GM18867 (cell line): Measurements from ENCODE around the gene AMIGO3.
A peak's percentile ranks its signal among the peaks of the same experiment; 100 is the strongest.

Experiments used
- ATAC-seq: cut with Tn5 transposase; IDR thresholded peaks from one replicate; pipeline ENCODE4 v1.9.1; 2021; ENCODE audit warnings: mild to moderate bottlenecking, moderate library complexity; ENCODE audit not compliant: unreplicated experiment

AMIGO3 gene

DNA sequence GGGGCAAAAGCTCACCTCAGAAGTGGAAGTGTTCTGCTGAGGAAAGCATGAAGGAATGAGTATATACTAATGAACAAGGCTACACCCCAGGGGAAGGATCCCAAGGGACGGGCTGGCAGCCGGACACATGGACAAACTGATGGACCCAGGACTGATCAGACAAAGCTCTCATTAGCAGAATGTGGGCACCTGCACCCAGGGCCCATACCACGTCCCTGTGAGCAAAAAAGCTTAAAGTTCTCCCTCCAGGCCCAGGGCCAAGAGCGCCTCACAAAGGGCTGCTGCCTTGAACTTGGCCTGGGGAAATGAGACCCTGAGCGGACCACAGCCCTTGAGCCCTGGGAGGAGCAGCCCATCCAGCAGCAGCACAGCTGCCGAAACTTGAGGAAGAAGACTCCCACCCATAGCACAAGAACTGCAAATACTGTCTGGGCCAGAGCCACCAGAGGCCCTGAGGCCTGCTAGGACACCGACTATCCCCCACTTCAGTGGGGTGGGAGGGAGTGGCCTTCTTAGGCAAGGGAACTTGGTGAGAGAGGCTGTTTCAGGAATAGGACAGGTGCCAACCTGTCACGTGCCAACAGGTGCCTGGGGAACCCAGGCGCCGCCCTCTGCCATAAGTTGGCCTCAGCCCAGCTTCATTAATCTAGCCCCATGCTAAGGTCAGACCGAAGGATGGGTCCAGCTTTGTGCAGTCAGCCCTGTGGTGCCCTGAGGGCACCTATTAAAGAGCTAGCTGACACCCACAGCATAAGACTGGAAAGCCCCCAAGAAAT lies 6.6 kb upstream of the AMIGO3 start:
- no peak for ATAC-seq

DNA sequence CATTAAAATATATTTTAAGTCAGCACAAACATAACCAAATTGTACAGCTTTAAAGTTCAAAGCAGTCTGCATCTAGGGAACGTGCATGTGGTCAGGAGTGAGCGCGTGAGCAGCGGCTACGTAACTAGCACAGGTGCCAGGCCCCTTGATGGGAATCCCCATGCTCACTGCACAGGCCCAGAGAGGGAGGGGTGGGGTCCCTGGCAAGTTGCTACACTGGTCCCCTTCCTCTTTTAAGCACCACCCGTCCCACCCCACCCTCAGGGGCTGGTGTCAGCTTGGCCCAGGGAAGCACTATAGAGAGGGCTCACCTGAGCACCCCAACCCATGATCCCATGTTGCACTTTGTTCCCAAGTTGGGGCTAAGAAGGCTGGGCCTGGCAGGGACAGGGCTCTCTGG lies 5.1 kb upstream of the AMIGO3 start:
- no peak for ATAC-seq

DNA sequence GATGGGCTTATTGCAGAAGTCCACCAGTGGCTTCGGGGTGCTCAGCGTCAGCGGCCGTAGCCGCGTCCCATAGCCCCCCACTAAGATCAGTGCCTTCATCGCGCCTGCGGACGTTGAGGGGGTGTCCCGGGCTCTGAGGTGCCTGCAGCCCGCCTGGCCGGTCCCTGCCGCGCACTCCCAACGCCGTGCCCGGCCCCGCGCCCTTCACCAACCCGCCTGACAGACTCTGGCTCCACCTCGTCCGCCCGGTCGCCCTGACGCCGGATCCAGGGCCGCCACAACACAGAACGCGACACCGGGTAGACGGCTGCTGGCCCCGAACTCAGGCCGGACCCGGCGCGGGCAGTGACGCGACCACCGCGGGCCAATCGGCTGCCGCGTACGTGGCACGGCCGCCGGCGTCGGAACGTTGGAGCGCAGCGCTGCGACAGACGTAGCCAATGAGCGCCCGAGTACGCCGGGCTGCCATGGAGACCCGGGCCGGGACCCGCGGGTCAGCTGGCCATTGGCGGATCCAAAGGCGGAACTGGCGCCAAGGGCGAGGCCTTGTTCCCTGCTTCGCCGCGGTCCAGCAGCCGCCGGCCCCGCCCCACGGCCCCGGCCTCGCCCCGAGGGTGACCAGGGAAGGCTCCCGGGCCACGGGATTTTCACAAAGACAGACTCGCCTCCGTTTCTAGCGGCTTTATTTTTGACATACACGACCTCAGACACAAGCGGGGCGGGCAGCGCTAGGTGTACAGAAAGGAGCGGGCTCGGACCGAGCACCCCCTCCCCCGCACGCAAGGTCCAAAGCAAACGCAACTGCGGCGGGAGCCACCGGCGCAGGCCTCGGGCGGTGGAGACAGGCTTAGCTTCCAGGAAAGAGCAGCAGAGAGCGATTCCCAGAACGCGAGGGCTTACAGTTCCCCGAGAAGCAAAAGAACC lies 4.4 kb upstream of the AMIGO3 start, which contains the start of gene GMPPB:
Gene GMPPB (minus strand): TSS at position 324 of the 924 bp plus-strand sequence. CDS start 225 bp downstream, at position 99.
- ATAC-seq: peak; percentile 83

DNA sequence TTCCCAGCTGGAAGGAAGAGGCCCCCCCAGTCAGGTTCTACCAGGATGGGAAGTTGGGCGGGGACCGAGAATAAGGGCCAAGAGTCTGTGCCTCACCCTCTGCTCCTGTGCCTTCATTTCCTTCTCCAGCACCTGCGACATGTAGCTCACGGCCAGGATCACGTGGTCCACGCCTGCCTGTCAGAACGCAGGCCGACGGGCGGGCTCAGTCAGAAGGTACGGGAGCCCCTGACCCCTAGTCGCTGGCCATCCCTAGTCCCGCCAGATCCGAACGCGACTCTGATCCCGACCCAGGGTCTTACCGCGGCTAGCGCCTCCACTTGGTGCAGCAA lies 3.8 kb upstream of the AMIGO3 start:
- ATAC-seq: no peak

DNA sequence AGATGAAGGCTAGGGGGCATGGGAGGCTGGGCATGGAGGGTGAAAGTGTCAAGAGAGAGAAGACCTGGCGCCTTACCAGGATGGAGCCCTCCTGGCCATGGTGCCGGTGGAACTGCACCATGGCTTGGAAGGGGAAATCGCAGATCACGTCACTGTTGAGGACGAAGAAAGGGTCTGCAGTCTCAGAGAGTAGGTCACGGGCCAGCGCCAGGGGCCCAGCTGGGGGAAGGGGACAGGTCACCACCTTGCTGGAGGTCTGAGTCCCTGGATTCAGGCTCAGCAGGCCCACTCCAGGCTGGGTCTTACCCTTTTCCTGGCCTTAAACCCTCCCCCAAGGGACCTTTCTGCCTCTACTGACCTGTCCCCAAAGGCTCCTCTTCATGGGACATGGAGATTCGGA lies 3.4 kb upstream of the AMIGO3 start:
- ATAC-seq: no peak

DNA sequence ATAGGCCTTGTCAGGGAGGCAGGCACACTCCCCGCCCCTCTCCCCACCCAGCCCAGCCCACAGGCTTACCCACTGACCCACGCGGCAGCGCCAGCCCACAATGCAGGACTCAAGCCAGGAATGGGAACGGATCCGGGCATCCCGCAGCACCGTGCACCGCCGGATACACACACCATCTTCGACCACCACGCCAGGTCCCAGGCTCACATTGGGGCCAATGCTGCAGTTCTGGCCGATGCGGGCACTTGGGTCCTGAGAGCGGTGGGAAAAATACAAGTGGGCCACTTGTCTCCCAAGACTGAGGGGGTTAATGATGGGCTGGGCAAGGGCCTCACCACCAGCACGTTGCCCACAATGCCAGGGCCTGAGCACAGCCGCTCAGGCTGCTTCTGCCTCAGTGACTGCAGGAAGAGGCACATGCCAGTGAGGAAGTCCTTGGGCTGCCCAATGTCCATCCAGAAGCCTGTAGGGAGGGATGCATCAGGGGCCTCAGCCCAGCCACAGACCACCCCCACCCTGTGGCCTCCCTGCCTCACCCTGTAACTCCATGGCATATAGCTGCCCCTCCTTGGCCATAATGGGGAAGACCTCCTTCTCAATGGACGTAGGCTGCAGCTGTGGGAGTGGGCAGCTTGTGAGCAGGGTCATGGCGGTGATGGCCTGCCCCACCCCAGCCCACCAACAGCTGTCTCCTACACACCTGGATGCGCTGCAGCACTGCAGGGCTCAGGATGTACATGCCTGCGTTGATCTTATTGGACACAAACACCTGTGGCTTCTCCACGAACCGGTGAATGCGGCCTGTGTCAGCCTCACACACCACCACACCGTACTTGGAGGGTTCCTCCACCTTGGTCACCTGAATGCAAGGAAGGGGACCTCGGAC lies 2.7 kb upstream of the AMIGO3 start:
- ATAC-seq: no peak

DNA sequence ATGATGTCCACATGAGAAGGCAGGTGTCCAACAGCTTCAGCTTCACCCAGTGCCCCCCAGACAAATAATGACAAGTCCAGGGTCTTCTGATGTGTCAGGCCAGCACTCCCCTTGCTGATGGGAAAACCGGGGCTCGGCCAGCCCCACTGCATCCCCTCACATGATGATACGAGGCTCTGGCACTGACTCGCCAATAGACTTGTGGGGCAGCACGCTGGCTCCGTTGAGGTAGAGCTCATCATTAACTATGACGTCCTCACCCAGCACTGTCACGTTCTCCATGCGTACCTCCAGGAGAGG lies 2.1 kb upstream of the AMIGO3 start:
- no peak for ATAC-seq

DNA sequence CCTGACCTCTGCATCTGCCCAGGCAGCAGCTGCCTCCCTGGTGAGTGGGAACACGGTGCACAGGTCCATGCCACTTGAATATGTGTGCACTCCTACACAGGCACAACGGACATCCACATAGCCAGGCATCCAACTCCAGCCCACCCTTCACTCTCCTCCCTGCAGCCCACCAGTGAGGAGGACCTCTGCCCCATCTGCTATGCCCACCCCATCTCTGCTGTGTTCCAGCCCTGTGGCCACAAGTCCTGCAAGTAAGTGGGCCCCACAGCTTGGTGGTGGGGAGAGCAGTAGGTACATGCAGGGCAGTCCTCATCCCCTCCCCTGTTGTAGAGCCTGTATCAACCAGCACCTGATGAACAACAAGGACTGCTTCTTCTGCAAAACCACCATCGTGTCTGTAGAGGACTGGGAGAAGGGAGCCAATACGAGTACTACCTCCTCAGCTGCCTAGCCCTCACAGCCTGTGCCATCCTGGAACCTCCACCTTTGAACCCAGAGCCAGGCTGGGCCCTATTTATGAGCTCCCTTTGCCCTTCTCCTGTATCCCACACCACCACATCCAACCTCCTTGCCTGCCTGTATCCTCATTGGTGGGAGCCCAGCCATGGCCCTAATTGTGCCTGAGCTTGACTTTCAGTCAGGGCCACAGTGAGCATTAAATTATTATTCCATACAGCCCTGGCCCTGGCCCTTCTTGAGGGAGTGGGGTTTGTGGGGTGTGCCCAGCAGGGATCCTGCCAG lies 1.5 kb upstream of the AMIGO3 start:
- ATAC-seq: no peak

DNA sequence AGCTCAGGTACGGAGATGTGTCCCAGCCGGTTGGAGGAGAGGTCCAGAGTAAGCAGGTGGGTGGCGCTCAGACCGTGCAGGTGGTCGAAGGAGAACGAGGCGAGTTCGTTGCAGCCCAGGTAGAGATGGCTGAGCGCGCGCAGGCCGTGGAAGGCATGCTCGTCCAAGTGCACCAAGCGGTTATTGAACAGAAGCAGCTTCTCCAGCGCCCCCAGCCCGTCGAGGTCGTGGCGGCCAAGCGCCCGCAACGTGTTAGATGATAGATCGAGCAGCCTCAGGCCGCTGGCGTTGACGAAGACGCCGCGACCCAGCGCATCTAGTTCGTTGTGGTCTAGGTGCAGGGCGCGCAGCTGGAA lies 648 bp downstream of the AMIGO3 start:
- ATAC-seq: no peak

DNA sequence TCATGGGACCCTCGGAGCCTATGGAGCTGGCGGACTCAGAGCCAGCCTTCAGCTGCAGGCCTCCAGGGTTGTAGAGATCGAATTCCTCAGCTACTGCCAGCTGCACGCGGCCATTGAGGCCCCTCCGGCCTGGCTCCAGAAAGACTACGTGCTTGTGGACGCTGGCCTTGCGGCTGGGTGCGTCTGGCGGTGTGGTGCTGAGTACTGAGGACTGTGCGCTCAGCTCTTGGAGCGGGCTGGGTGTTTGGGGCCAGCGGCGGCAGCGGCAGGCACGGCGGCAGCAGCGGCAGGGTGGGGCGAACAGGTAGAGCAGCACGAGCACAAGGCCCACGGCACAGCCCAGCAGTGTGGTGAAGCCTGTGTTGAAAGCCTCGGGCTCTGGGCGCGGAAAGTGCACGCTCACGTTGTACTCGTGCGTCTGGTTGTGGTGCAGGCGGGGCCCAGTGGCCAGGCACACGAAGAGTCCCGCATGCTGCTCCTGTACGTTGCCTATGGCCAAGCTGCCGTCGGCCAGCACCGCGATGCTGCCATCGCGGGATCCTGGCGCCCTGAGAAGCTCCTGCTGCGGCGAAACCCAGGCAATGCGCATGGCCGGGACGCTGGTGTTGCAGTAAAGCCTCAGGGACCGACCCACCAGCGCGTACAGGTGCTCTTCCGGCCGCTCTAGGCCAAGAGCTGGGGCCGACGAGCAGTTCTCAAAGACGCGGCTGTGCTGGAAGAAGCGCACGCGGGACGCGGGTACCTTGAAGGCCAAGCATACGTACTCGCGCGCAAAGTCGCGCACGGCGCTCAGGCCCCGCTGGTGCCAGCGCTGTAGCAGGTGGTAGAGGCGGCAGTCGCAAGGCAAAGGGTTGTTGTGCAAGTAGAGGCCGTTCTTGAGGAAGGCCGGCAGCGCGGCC lies 1.3 kb downstream of the AMIGO3 start:
- ATAC-seq: no peak

DNA sequence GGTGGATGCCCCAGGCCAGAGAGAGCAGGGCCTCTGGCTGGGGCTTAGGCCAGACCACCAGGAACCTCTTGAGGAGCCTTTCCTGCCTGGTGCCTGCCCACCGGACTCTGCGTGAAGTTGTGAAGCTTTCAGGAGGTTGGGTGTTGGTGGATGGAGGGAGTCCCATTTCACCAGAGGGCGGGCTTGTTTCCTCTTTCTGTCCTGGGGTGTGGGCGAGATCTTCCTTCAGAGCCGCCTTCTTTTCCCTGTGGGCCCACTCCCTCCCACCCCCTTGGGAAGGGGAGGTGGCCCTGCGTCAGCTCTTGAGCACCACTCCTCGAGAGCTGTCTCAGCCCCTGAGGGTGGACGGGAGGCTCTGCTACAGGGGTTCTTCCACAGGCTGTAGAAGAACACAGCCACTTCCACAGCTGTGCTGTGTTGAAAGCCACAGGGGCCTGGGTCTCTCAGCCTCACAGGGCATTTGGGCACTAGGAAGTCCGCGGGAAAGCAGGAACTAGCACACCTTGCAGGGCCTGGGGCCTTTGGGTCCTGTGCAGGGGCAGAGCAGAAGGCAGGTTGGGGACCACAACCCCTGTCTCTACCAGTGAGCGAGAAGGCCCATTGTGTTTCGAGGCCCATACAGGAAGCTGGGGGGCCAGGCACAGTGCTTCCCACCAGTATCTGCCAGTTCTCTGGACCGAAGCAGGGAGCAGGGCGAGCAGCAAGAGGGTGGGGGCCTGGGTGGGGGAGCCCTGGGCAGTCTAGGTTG lies 2.1 kb downstream of the AMIGO3 start:
- no peak for ATAC-seq

DNA sequence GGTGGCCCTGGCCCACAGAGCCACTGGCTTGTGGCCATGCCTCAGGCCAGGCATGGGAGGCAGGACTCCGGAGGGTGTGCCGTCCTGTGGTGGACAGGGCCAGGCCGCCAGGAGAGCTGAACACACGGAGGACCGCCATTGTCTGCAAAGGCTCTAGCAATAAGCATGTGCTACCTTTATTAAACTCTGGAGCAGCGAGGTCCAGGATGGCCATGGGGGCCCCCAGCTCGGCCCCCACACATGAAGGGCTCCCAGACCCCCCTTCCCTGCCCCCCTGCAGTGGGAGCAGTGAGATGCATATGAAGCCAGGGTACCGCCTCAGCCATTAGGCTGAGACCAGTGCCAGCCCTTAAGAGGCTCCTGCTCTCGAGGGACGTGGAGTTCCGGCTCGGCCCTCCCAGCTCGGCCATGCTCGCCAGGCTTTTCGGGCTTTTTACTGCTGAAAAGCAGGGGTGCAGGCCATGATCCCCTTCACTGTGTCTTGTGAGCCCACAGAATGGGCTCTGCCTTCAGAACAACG lies 2.7 kb downstream of the AMIGO3 start:
- ATAC-seq: no peak

DNA sequence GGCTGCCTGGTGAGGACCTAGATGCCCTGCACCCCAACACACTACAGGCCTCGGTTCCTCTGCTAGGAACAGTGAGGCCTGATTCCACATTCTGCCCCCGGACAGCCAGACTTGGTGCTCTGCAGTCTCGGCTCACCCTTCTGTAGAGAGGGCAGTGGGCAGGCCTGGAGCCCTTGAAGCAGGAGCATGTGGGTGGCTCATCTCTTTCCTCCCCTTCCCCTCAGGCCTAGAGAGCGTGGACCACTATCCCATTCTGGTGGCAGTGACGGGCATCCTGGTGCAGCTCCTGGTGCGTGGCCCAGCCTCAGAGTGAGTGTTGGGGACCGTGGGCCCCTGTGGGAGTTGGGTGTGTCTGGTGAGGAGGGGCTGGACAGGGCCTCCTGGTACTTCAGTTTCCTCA lies 3.3 kb downstream of the AMIGO3 start:
- ATAC-seq: no peak

DNA sequence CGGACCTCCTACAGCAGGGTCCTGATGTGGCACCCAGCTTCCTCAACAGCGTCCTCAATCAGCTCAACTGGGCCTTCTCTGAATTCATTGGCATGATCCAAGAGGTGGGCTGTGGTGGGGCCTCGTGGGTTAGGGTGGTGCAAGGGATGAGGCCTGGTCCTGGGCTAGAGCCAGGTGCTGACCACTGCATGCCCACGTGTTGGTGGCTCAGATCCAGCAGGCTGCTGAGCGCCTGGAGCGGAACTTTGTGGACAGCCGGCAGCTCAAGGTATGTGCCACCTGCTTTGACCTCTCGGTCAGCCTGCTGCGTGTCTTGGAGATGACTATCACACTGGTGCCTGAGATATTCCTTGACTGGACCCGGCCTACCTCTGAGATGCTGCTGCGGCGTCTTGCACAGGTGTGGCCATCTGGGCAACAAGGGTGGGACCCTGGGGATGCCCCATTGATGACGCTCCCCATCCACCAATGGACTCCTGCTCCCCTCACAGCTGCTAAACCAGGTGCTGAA lies 3.8 kb downstream of the AMIGO3 start:
- ATAC-seq: no peak

DNA sequence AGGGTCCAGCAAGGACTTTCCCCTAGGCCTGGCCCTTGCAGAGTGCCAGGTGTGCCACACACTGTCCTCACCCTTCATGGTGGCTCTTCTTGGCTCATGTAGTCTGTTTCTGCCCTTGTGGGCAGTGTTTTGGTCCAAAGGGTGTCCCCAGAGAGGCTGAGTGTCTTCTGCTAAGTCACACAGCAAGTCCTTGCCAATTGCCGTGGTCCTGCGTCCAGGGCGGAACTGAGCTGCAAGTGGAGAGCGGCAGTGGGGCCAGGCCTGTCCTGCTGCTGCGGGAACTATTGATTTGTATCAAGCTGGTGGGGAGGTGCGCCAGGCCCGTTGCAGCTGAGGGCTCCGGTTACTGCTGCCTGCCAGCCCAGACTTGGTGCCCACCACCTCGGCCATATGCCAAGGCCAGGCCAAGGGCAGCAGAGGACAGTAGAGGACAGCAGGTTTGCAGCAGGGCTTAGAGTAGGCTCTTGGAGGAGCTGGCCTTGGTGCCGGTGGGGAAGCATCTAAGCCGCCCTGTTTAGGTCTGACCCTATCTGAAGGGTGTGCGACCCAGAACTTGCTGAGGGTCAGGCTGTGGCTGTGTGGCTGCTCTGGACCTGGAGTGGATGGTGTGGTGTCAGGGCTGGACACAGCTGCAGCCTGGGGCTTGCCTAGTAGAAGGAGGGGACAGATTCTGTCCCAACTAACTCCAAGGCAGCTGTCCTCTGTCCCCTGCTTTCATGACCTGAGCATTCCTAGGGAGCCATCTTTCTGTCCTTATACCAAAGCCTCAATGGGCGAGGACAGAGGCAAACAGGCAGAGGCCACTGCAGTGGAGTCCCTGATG lies 4.5 kb downstream of the AMIGO3 start:
- no peak for ATAC-seq

DNA sequence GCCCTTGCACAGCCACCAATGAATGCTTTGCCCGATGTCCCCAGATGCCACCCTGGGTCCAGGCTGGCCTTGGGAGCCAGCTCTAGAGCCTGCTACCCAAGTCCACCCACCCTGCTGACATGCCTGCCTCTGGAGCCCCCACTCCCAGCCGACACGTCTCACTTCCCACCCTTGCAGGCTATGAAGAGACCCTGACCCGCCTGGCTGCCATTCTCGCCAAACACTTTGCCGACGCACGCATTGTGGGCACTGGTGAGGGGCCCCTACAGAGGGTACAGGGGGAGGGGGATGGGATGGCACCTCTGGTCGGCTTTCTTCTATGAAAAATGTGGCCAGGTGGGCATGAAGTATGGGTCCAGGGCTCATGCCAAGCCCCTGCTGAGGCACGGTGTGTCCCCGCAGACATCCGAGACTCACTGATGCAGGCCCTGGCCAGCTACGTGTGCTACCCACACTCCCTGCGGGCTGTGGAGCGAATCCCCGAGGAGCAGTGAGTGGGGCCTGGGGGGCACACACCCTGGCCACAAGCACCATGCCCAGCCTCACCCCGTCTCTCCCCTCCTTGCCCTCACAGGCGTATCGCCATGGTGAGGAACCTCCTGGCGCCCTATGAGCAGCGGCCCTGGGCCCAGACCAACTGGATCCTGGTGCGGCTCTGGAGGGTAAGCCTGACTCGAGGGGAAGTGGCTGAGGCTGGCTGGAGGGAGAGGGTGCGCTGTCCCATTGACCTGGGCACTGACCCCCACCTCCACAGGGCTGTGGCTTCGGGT lies 6.0 kb downstream of the AMIGO3 start:
- no peak for ATAC-seq
